HL-60/S4 treated with retinoic acid at 250 ng/mL for 4 days and 3 days (cell line): ENCODE measurements around the gene KIF12.

ENCODE experiments used
- in situ Hi-C: fragments of 300-500 bp; cut with MboI; formaldehyde crosslinking; loops from 2 replicates; pipeline ENCODE4 v1.7.0; 2022; ENCODE audit warnings: low sequenced_read_pairs

KIF12 gene

GRCh38 chr9:114070188-114071103 lies 28.6 kb downstream of the KIF12 start:
- in situ Hi-C loops: no loop called here

- in situ Hi-C loops: no loop called here
These were observed 29.5 kb downstream of the KIF12 start for GRCh38 chr9:114069476-114070187.

DNA sequence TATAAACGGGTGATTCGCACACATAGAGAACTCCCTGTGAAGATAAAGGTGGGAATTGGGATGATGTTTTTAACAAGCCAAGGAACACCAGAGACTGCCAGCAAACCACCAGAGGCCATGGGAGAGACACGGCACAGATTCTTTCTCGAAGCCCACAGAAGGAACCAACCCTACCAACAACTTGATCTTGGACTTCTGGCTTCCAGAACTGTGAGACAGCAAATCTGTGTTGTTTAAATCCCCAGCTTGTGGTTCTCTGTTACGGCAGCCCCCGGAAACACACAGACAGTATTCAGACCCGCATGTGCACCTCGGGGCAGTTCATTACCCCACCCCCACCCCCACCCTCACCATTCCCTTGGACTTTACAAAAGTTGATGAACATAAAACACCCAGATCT lies 33.8 kb downstream of the KIF12 start:
- in situ Hi-C loops: no loop called here

DNA sequence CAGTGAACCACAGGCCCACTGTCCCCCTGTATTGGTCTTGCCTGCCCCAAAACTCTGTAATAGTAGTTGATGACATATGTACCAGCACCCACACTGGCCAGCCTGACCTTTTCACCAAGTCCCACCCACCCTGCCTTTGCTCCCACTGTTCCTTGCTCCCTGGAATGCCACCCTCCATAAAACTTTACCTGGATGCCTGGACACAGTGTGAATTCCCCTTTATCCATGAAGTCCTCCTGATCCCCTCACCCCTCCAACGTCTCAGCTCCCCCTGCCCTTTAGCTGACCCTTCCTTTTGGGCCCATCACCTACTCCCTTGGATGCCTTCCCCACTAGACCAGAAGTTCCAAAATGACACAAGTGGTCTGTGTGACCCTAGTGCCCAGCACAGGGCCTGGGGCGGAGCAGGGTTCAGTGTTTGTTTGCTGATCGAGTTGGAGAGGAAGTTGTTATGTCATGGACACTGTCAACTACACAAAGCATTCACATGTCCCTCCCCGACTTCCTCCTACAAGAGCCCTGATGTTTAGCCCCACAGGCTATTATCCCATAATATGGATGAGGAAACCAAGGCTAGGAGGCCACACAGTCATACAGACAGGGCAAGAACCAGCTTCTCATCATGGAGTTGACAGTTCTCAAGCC lies 37.1 kb downstream of the KIF12 start:
- in situ Hi-C loops: no loop called here

- in situ Hi-C loops: no loop called here
These were observed 37.8 kb downstream of the KIF12 start for GRCh38 chr9:114061292-114061691.

- in situ Hi-C loops: no loop called here
These were observed 38.4 kb downstream of the KIF12 start for GRCh38 chr9:114060711-114061110.

- in situ Hi-C loops: no loop called here
These were observed 39.0 kb downstream of the KIF12 start for GRCh38 chr9:114060070-114060469.

GRCh38 chr9:114059047-114059803 lies 39.9 kb downstream of the KIF12 start:
- in situ Hi-C loops: no loop called here

GRCh38 chr9:114058688-114059046 lies 40.4 kb downstream of the KIF12 start:
- in situ Hi-C loops: no loop called here

GRCh38 chr9:114057161-114057885 lies 41.8 kb downstream of the KIF12 start:
- in situ Hi-C loops: no loop called here

DNA sequence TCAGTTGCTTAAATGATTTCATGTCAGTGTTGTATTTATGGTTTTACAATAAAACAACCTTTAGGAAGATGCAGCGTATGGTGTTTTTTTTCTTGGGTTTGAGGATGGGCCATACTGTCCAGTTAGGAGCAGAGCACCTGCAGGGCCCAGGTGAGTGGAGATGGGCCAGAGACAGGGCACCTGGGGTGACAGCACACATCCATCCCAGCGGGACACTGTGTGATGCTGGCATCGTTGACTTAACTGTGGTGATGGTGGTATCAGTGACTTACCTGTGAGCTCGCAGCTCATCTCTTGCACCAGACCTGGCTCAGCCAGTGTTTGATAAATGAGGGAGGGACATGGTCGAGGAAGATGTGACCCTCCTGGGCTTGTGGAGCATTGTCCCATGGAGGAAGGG lies 42.6 kb downstream of the KIF12 start:
- in situ Hi-C loops: no loop called here

GRCh38 chr9:114055894-114056293 lies 43.2 kb downstream of the KIF12 start:
- in situ Hi-C loops: no loop called here

DNA sequence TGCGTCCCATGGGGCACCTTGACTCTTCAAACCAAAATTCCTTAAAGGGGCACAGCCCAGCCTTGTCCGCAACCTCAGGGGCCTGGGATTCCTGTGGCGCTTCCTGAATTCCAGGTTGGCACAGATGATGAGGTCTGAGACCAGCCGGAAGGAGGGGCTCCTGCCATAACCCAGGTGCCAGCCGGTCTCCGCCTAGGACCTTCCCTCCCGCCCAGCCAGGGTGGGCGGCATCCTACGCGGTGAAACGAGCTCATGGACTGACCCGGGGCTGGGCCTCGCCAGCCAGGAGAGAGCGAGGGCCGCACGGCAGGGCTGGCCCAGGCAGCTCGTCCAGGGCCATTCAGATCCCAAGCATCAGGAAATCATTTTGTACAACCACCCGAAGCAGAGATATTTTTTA lies 44.0 kb downstream of the KIF12 start:
- in situ Hi-C loops: no loop called here

DNA sequence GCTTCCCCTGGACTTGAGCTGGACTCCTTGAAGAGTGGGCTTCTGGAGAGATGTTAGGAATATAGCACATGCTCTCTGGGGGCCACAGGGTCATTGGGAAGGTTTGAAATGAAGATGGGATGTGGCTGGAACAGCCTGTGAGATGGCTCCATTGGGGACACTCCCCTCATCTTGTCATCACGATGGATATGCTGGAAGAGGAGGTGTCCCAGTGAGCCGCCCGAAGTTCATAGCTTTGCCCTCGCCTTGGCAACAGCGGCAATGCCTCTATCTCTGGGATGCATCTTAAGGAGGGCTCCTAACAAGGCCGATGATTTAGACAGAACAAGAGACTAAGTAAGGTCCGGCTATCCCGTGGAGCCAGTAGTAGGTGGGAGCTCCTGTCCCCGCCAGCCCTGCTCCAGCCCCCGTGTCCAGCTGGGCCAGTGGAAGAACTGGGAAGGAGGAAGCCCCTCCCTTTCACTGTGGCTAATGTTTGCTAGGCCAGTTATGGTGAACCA lies 44.9 kb downstream of the KIF12 start:
- in situ Hi-C loops: no loop called here

DNA sequence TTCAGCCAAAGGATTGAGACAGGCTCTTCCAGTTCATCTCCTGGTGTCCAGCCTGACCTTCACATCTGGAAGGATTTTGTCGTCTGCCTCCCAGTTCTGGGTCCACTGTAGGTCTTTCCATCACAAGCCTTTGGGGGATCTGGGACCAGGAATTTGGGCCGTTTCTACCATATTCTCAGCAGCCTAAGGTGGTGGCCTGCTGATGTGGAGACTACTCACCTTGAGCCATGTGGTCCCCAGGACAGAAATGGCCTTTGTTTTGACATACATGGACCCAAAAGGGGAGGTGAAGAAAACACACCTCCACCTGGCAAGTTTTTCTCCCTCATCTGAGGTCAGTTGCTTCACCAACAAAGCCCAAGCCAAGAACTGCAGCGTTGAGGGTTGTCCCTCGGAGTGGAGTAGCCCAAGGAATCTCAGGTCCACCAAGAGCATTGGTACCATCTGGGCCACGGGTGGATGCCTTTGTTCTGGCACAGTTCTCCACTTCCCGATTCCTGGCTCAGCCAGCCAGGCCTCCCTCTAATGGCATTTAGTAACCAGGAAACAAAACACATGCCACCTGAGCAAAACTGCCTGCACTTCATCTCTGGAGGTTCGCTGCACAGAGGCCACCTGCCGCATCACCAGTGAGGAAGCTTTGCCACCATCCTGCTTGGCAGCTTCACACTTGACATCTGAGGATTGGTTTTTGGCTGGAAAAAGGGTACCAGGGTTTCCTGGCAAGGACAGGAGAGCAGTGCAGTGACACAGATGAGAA lies 45.7 kb downstream of the KIF12 start:
- in situ Hi-C loops: no loop called here

GRCh38 chr9:114051706-114052105 lies 47.4 kb downstream of the KIF12 start:
- in situ Hi-C loops: no loop called here

GRCh38 chr9:114051281-114051680 lies 47.8 kb downstream of the KIF12 start:
- in situ Hi-C loops: no loop called here

DNA sequence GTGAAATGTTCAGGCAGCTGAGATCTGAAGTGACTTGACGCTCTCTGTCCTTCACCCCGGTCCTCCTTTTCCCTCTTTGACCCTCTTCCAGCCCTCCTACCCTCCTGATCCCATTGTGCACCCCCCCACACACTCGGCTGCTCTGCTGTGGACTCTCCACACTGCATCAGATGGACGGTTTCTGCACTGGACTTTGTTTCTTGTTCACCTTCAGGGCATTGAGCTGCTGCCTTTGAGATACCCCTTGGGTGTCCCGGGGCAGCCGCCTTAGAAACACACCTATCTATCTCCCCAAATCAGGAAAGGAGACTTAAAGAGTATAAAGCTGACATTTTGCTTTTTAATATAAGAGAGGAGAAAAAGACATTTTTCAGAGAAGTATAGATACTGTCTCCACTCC lies 48.4 kb downstream of the KIF12 start:
- in situ Hi-C loops: no loop called here

DNA sequence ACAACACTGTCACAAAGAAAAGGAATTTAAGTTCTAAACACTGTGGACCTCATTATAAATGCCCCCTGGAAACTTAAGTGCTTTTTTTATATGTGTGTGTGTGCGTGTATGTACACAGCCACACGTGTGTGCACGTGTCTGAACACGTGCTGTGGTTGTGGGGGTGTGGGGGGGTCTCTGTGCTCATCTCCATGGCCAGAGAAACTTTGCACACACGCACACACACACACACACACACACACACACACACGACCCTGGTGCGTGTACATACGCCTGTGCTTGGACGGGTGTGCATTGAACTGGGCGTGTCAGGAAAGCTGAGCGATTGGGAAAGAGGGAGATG lies 48.9 kb downstream of the KIF12 start:
- in situ Hi-C loops: no loop called here
